Measurements from ENCODE around the gene RAB38.

RAB38 gene

GRCh38 chr11:88173956-88174355 lies 1.3 kb downstream of the RAB38 start:
- Histone ChIP-seq H3K4ac (ENCODE audit: low read length) (no peak overlapping the region), H3K27ac (replicated peaks; ENCODE audit: low read length) (no peak overlapping the region), H2BK15ac (ENCODE audit: low read length) (no peak overlapping the region), H3K27me3 (ENCODE audit: control insufficient read depth in 3 of 3, insufficient read depth in 3 of 3, low read depth in 1 of 3, low read length in 3 of 3) (peaks cover 0 to 38% (median 1%) of the 10 kb centered on the region in 3 experiments), H3K79me1 (ENCODE audit: low read depth, low read length) (no peaks in the 10 kb centered on the region), H2BK120ac (ENCODE audit: low read depth, low read length) (no peak overlapping the region), H3K4me2 (ENCODE audit: insufficient read depth, low read length, poor library complexity, severe bottlenecking) (no peak overlapping the region), H2AFZ (ENCODE audit: low read length) (no peak overlapping the region), H4K91ac (ENCODE audit: low read depth, low read length, poor library complexity) (no peak overlapping the region), H2BK5ac (ENCODE audit: low read length) (no peak overlapping the region), H4K8ac (ENCODE audit: low read depth, low read length) (no peak overlapping the region), H2BK12ac (ENCODE audit: low read length) (no peak overlapping the region), H3K18ac (ENCODE audit: low read length) (no peak overlapping the region), H3K4me1 (ENCODE audit: control insufficient read depth in 2 of 2, insufficient read depth in 1 of 2, low read depth in 1 of 2, low read length in 2 of 2) (peaks cover 3 to 9% of the 10 kb centered on the region in 2 donors), H3K9ac (ENCODE audit: low read depth, low read length, poor library complexity) (no peak overlapping the region), H3K4me3 (ENCODE audit: low read length in 2 of 2) (no peak overlapping the region), H3K36me3 (replicated peaks in 1 of 2; ENCODE audit: control insufficient read depth in 2 of 2, insufficient read depth in 2 of 2, low read length in 2 of 2) (no peaks in the 10 kb centered on the region), H3K9me3 (replicated peaks in 1 of 2; ENCODE audit: control insufficient read depth in 2 of 2, insufficient read depth in 1 of 2, low read depth in 1 of 2, low read length in 2 of 2) (no peaks in the 10 kb centered on the region), H2AK5ac (ENCODE audit: low read depth, low read length) (no peak overlapping the region), H3K23ac (ENCODE audit: low read depth, low read length, poor library complexity) (no peak overlapping the region), H3K14ac (ENCODE audit: low read length) (no peak overlapping the region)
- WGBS, 2 donors (ENCODE audit: extremely low coverage in 2 of 2, insufficient read length in 2 of 2, insufficient replicate concordance in 1 of 2) = no CpG with 5 or more reads among the region's 3 CpGs
- no peak for DNase-seq (ENCODE audit: low spot score)

GRCh38 chr11:88171982-88172381 lies 3.3 kb downstream of the RAB38 start:
- Histone ChIP-seq H3K27me3 (ENCODE audit: control insufficient read depth in 3 of 3, insufficient read depth in 3 of 3, low read depth in 1 of 3, low read length in 3 of 3) (peaks cover 0 to 38% (median 1%) of the 10 kb centered on the region in 3 experiments), H3K4me3 (ENCODE audit: low read length in 2 of 2) (no peak overlapping the region), H3K9ac (ENCODE audit: low read depth, low read length, poor library complexity) (no peak overlapping the region), H3K27ac (replicated peaks; ENCODE audit: low read length) (no peak overlapping the region), H4K8ac (ENCODE audit: low read depth, low read length) (no peak overlapping the region), H2BK5ac (ENCODE audit: low read length) (no peak overlapping the region), H2BK120ac (ENCODE audit: low read depth, low read length) (no peak overlapping the region), H2BK12ac (ENCODE audit: low read length) (no peak overlapping the region), H3K36me3 (replicated peaks in 1 of 2; ENCODE audit: control insufficient read depth in 2 of 2, insufficient read depth in 2 of 2, low read length in 2 of 2) (no peaks in the 10 kb centered on the region), H4K91ac (ENCODE audit: low read depth, low read length, poor library complexity) (no peak overlapping the region), H3K4me2 (ENCODE audit: insufficient read depth, low read length, poor library complexity, severe bottlenecking) (no peak overlapping the region), H2AFZ (ENCODE audit: low read length) (no peak overlapping the region), H2BK15ac (ENCODE audit: low read length) (no peak overlapping the region), H3K4me1 (ENCODE audit: control insufficient read depth in 2 of 2, insufficient read depth in 1 of 2, low read depth in 1 of 2, low read length in 2 of 2) (peaks cover 3 to 9% of the 10 kb centered on the region in 2 donors), H2AK5ac (ENCODE audit: low read depth, low read length) (no peak overlapping the region), H3K23ac (ENCODE audit: low read depth, low read length, poor library complexity) (no peak overlapping the region), H3K4ac (ENCODE audit: low read length) (no peak overlapping the region), H3K79me1 (ENCODE audit: low read depth, low read length) (no peaks in the 10 kb centered on the region), H3K14ac (ENCODE audit: low read length) (no peak overlapping the region), H3K9me3 (replicated peaks in 1 of 2; ENCODE audit: control insufficient read depth in 2 of 2, insufficient read depth in 1 of 2, low read depth in 1 of 2, low read length in 2 of 2) (no peaks in the 10 kb centered on the region), H3K18ac (ENCODE audit: low read length) (no peak overlapping the region)
- no CpG with 5 or more reads among the region's 2 CpGs for WGBS, 2 donors (ENCODE audit: extremely low coverage in 2 of 2, insufficient read length in 2 of 2, insufficient replicate concordance in 1 of 2)
- no peak for DNase-seq (ENCODE audit: low spot score)

- H2AK5ac ChIP-seq (ENCODE audit: low read depth, low read length) = no peak overlapping the region
- no peak overlapping the region for H2BK12ac ChIP-seq (ENCODE audit: low read length)
- no peaks in the 10 kb centered on the region for H3K36me3 ChIP-seq (replicated peaks in 1 of 2; ENCODE audit: control insufficient read depth in 2 of 2, insufficient read depth in 2 of 2, low read length in 2 of 2)
- no peaks in the 10 kb centered on the region for H3K79me1 ChIP-seq (ENCODE audit: low read depth, low read length)
- no peak overlapping the region for H3K14ac ChIP-seq (ENCODE audit: low read length)
- H2BK15ac ChIP-seq (ENCODE audit: low read length) = no peak overlapping the region
- no peak overlapping the region for H2AFZ ChIP-seq (ENCODE audit: low read length)
- no CpG with 5 or more reads among the region's 2 CpGs for WGBS, 2 donors (ENCODE audit: extremely low coverage in 2 of 2, insufficient read length in 2 of 2, insufficient replicate concordance in 1 of 2)
- no peak overlapping the region for H3K4me2 ChIP-seq (ENCODE audit: insufficient read depth, low read length, poor library complexity, severe bottlenecking)
- no peak overlapping the region for H3K27ac ChIP-seq (replicated peaks; ENCODE audit: low read length)
- H3K4me3 ChIP-seq (ENCODE audit: low read length in 2 of 2) = no peak overlapping the region
- peaks cover 0 to 31% (median 1%) of the 10 kb centered on the region in 3 experiments for H3K27me3 ChIP-seq (ENCODE audit: control insufficient read depth in 3 of 3, insufficient read depth in 3 of 3, low read depth in 1 of 3, low read length in 3 of 3)
- no peak overlapping the region for H4K91ac ChIP-seq (ENCODE audit: low read depth, low read length, poor library complexity)
- no peak overlapping the region for H4K8ac ChIP-seq (ENCODE audit: low read depth, low read length)
- H3K4me1 ChIP-seq (ENCODE audit: control insufficient read depth in 2 of 2, insufficient read depth in 1 of 2, low read depth in 1 of 2, low read length in 2 of 2) = peaks cover 3 to 6% of the 10 kb centered on the region in 2 donors
- no peak overlapping the region for H3K9ac ChIP-seq (ENCODE audit: low read depth, low read length, poor library complexity)
- no peak overlapping the region for H2BK120ac ChIP-seq (ENCODE audit: low read depth, low read length)
- no peak overlapping the region for H3K23ac ChIP-seq (ENCODE audit: low read depth, low read length, poor library complexity)
- no peak overlapping the region for H2BK5ac ChIP-seq (ENCODE audit: low read length)
- no peak for DNase-seq (ENCODE audit: low spot score)
- H3K9me3 ChIP-seq (replicated peaks in 1 of 2; ENCODE audit: control insufficient read depth in 2 of 2, insufficient read depth in 1 of 2, low read depth in 1 of 2, low read length in 2 of 2) = no peaks in the 10 kb centered on the region
- H3K4ac ChIP-seq (ENCODE audit: low read length) = no peak overlapping the region
- no peak overlapping the region for H3K18ac ChIP-seq (ENCODE audit: low read length)
These were observed 4.6 kb downstream of the RAB38 start for GRCh38 chr11:88170673-88171072.

- no peak overlapping the region for H3K27ac ChIP-seq (replicated peaks; ENCODE audit: low read length)
- no peak overlapping the region for H3K4me2 ChIP-seq (ENCODE audit: insufficient read depth, low read length, poor library complexity, severe bottlenecking)
- no peak overlapping the region for H4K91ac ChIP-seq (ENCODE audit: low read depth, low read length, poor library complexity)
- no peaks in the 10 kb centered on the region for H3K9me3 ChIP-seq (replicated peaks in 1 of 2; ENCODE audit: control insufficient read depth in 2 of 2, insufficient read depth in 1 of 2, low read depth in 1 of 2, low read length in 2 of 2)
- H3K9ac ChIP-seq (ENCODE audit: low read depth, low read length, poor library complexity) = no peak overlapping the region
- no peaks in the 10 kb centered on the region for H3K36me3 ChIP-seq (replicated peaks in 1 of 2; ENCODE audit: control insufficient read depth in 2 of 2, insufficient read depth in 2 of 2, low read length in 2 of 2)
- H3K23ac ChIP-seq (ENCODE audit: low read depth, low read length, poor library complexity) = no peak overlapping the region
- H3K4me1 ChIP-seq (ENCODE audit: control insufficient read depth in 2 of 2, insufficient read depth in 1 of 2, low read depth in 1 of 2, low read length in 2 of 2) = peaks cover 0 to 3% of the 10 kb centered on the region in 2 donors
- no peak overlapping the region for H3K14ac ChIP-seq (ENCODE audit: low read length)
- no peaks in the 10 kb centered on the region for H3K79me1 ChIP-seq (ENCODE audit: low read depth, low read length)
- H2BK15ac ChIP-seq (ENCODE audit: low read length) = no peak overlapping the region
- H3K18ac ChIP-seq (ENCODE audit: low read length) = no peak overlapping the region
- no peak overlapping the region for H3K4me3 ChIP-seq (ENCODE audit: low read length in 2 of 2)
- no peak overlapping the region for H2BK120ac ChIP-seq (ENCODE audit: low read depth, low read length)
- H4K8ac ChIP-seq (ENCODE audit: low read depth, low read length) = no peak overlapping the region
- H2BK12ac ChIP-seq (ENCODE audit: low read length) = no peak overlapping the region
- no peak overlapping the region for H2BK5ac ChIP-seq (ENCODE audit: low read length)
- no peak for DNase-seq (ENCODE audit: low spot score)
- WGBS, 2 donors (ENCODE audit: extremely low coverage in 2 of 2, insufficient read length in 2 of 2, insufficient replicate concordance in 1 of 2) = no CpG with 5 or more reads among the region's 4 CpGs
- no peak overlapping the region for H3K4ac ChIP-seq (ENCODE audit: low read length)
- H2AK5ac ChIP-seq (ENCODE audit: low read depth, low read length) = no peak overlapping the region
- no peak overlapping the region for H2AFZ ChIP-seq (ENCODE audit: low read length)
- peaks cover 0 to 25% (median 1%) of the 10 kb centered on the region in 3 experiments for H3K27me3 ChIP-seq (ENCODE audit: control insufficient read depth in 3 of 3, insufficient read depth in 3 of 3, low read depth in 1 of 3, low read length in 3 of 3)
These were observed 5.4 kb downstream of the RAB38 start for GRCh38 chr11:88169881-88170280.

Data from neuronal stem cell (in vitro differentiated cells).